ENCODE data around the gene TIAM2.

DNA sequence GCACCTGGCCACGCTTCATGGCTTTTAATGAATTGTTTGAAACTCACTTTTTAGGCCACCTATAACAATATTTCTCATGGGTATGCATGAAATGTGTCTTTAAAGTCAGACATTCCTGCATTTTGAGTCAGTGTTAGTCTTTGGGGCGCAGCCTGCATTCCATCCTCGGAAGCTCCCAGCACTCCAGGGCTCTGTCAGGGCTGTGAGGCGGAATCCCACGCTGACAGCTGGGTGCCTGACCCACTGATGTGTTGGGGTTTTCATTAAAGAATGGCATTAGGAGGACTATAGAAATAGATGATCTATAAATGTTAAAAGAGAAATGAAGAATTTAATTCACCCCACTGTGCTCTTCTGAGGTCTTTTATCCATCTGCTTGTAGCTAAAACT lies 252.5 kb downstream of the TIAM2 start:
- TF ChIP-seq, protein P1, sequence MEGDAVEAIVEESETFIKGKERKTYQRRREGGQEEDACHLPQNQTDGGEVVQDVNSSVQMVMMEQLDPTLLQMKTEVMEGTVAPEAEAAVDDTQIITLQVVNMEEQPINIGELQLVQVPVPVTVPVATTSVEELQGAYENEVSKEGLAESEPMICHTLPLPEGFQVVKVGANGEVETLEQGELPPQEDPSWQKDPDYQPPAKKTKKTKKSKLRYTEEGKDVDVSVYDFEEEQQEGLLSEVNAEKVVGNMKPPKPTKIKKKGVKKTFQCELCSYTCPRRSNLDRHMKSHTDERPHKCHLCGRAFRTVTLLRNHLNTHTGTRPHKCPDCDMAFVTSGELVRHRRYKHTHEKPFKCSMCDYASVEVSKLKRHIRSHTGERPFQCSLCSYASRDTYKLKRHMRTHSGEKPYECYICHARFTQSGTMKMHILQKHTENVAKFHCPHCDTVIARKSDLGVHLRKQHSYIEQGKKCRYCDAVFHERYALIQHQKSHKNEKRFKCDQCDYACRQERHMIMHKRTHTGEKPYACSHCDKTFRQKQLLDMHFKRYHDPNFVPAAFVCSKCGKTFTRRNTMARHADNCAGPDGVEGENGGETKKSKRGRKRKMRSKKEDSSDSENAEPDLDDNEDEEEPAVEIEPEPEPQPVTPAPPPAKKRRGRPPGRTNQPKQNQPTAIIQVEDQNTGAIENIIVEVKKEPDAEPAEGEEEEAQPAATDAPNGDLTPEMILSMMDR (IDR thresholded peaks at IDR 0.05; ENCODE audit: borderline replicate concordance, extremely low read depth, low read length, poor library complexity, severe bottlenecking) = no peak
- TF ChIP-seq EZH2 (IDR thresholded peaks at IDR 0.05; ENCODE audit: borderline replicate concordance, low read depth, low read length, severe bottlenecking) = no peak

Measured in DND-41 (cell line).